Pancreas (tissue), 8 donors: ENCODE measurements around the gene SELPLG. TPM values are rescaled to one million over a fixed set of nuclear protein-coding genes. Genes with fewer than 3 reads are reported as not detected.

Experiments used
- microRNA-seq, 2 donors: library from miRNA; unstranded; fragments of <30 nt; microRNA quantifications; one replicate each; pipeline versions ENCODE4 to v1.1.0, GENCODE V29; 2019 to 2020
- polyA plus RNA-seq, 2 donors: library from polyadenylated mRNA; stranded (reverse); fragments of 200-250 nt; gene quantifications; one replicate each; pipeline ENCODE4 v1.2.3, GENCODE V29; 2013
- total RNA-seq, 6 donors: library from RNA; stranded (reverse); fragmentation: NEBNext Ultra II Directional in 4 of 6; extraction: Animal tissue kit (Norgen Biotek cat#: 25700) in 4 of 6; gene quantifications; one replicate each; pipeline versions ENCODE4 v1.2.1 to v1.2.4, GENCODE V29; 2021 to 2023
- donor health status: healthy with polysubstance abuse.
- donor health status: DM: no; HTN: no; CAD: no; lungs with moderate emphysema.
- donor health status: DM: no; HTN: no; CAD: no.
- donor health status: Bipolar disorder and iron deficiency.
- donor health status: DM: yes; HTN: yes; CAD: no.
- donor health status: DM: no; HTN: no; CAD: no.
- donor health status: DM: no; HTN: no; CAD: no.
- donor health status: DM: yes; HTN: yes; CAD: no.

SELPLG gene
- total and polyA plus RNA-seq, 8 donors, result 0.28 to 9.5 (median 1.2) TPM

Small RNAs within 50 kb of the gene (microRNA-seq; reads per million reads assigned to microRNA genes)
- gene MIR4496, result 0 reads per million in 2 donors

Other genes with a start within 250 kb of the SELPLG start
- gene FICD, start 118.6 kb downstream of the SELPLG start, total RNA-seq, result 10 to 100 TPM in 5 of 6 donors, 1 to 10 TPM in 1; 8.8 to 16.9 (median 11.1) TPM
- gene FICD, start 118.6 kb downstream of the SELPLG start, polyA plus RNA-seq, result 1 to 10 TPM; 7.5 to 7.8 TPM
- gene SART3, start 72.7 kb downstream of the SELPLG start, total RNA-seq, result 10 to 100 TPM; 13.9 to 23.4 (median 16.7) TPM
- 10 to 100 TPM; 14.9 to 21.7 TPM for gene SART3, start 72.7 kb downstream of the SELPLG start, polyA plus RNA-seq
- gene ISCU, start 71.3 kb downstream of the SELPLG start, total RNA-seq, result 10 to 100 TPM; 34.1 to 66.7 (median 41.4) TPM
- 100 to 1,000 TPM in 1 of 2 donors, 10 to 100 TPM in 1; 51.8 to 126 TPM for gene ISCU, start 71.3 kb downstream of the SELPLG start, polyA plus RNA-seq
- gene TMEM119, start 35.8 kb downstream of the SELPLG start, total RNA-seq, result 10 to 100 TPM in 1 of 6 donors, 1 to 10 TPM in 5; 1.0 to 18.8 (median 2.5) TPM
- gene TMEM119, start 35.8 kb downstream of the SELPLG start, polyA plus RNA-seq, result 1 to 10 TPM; 2.0 to 2.2 TPM
- 10 to 100 TPM; 14.1 to 62.3 (median 19.5) TPM for gene CORO1C, start 97.6 kb upstream of the SELPLG start, total RNA-seq
- gene CORO1C, start 97.6 kb upstream of the SELPLG start, polyA plus RNA-seq, result 1 to 10 TPM; 9.9 to 10.0 TPM
- gene SSH1, start 223.7 kb upstream of the SELPLG start, total RNA-seq, result 10 to 100 TPM in 2 of 6 donors, 1 to 10 TPM in 4; 8.2 to 22.1 (median 9.7) TPM
- gene SSH1, start 223.7 kb upstream of the SELPLG start, polyA plus RNA-seq, result 1 to 10 TPM; 3.7 to 4.6 TPM
- not detected for gene DAO, start 246.2 kb upstream of the SELPLG start, total RNA-seq
- not detected for gene DAO, start 246.2 kb upstream of the SELPLG start, polyA plus RNA-seq